GM19468 (cell line): ENCODE measurements around the gene ABHD15.

Experiments
- ATAC-seq: cut with Tn5 transposase; IDR thresholded peaks from one replicate; pipeline ENCODE4 v1.9.1; 2021; ENCODE audit warnings: mild to moderate bottlenecking, moderate library complexity, moderate number of reproducible peaks; ENCODE audit not compliant: unreplicated experiment; ENCODE audit errors: extremely low read depth

Gene ABHD15

GRCh38 chr17:29583324-29584248 is 16.7 kb upstream of the ABHD15 start:
- ATAC-seq, result no peak

DNA sequence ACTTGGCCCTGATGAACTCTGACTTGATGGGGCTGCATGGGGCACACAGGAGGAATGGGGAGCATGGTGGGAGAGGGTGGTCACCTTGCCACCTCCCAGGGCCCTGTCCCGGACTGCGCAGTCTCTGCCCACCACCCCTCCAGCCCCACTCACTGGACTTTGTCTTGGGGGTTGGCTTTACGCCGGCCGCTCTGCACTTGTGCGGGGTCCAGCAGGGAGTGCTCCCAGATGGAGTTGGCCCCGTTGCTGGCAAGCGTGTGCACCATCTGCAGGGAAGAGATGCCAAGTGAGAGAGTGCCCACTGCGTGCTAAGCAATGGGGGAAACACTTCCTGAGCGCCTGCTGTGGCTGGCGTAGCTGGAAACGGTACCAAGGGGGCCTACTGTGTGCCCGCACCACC is 15.9 kb upstream of the ABHD15 start:
- ATAC-seq, result no peak

GRCh38 chr17:29582254-29582765 is 15.5 kb upstream of the ABHD15 start:
- ATAC-seq, result no peak

- ATAC-seq, result no peak
Measured at GRCh38 chr17:29581583-29582253, 14.9 kb upstream of the ABHD15 start.

DNA sequence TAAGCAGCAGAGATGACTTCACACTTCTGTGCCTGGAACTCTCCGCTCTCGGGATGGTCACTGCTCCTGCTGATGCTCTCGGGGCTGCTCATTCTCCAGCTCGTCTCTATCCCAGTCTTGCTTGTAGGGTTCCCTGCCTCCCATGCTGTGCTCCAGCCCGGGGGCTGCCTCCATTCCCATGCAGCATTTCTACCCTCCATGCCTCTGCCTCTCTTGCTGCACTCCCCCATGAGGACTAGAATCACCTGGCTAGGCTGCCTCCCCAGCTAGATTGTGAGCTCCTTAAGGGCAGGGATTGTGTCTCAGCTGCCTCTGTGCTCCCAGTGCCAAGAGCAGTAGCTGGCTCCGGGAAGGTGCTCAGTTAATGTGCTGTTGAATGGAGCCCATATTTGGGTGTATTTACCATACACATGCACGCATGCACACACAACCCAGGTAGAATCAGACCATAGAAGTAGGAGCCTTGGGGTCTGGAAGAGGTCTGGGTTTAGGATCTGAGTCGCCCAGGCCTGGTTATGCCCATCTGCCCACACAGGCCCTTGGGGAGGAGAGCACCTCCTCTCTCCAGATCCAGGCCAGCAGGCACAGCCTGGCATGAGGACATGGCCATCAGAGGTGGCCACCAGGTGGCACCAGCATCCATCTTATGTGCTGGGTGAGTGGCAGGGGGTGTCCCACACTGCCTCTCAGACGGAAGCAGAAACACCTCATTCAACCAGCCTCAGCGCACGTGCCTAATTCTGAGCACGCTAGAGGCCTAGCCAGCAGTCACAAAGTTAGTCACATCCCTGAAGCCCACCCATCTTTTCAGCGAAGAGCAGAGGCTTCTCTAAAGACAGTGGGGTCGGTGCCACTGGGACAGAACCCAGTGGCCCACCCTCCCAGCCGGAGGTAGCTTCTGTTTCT is 13.3 kb upstream of the ABHD15 start:
- peak; percentile 56 for ATAC-seq

DNA sequence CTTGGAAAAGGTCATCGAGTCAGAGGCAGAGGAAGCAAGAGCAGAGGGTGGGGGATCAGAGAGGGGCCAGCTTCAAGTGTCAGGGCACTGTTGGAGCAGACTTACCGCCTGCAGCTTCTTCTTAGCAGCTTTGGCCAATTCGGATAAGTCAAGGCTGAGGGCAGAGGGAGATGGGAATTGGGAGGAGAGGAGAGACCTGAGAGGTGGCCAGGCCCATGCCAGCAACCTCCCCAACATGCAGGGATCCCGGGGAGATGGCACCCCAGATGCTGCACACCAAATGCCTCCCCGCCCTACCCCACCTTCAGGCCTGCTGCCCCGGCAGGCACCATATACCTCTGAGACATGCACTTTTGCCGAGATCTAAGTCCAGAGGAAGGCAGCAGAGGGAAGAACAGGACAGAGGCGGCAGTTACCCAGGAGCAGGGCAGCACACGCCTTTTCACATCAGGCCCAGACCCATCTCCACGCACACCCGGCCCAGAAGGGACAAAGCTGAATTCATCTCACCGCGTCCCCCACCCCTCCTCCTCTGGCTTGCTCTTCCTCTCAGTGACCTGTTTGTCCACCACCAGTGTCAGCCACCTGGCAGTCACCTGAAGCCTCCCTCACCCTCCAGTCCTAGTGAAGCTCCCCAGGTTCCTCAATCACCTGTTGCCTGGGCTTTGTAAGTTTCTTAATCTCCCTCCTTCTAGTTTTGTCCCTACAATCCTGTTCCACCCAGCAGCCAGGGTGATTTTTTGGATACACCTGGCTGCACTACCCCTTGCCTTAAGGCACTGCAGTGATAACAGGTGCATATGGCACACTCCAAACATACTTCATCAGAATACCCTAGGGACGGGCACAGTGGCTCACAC is 12.0 kb upstream of the ABHD15 start:
- ATAC-seq, result no peak

DNA sequence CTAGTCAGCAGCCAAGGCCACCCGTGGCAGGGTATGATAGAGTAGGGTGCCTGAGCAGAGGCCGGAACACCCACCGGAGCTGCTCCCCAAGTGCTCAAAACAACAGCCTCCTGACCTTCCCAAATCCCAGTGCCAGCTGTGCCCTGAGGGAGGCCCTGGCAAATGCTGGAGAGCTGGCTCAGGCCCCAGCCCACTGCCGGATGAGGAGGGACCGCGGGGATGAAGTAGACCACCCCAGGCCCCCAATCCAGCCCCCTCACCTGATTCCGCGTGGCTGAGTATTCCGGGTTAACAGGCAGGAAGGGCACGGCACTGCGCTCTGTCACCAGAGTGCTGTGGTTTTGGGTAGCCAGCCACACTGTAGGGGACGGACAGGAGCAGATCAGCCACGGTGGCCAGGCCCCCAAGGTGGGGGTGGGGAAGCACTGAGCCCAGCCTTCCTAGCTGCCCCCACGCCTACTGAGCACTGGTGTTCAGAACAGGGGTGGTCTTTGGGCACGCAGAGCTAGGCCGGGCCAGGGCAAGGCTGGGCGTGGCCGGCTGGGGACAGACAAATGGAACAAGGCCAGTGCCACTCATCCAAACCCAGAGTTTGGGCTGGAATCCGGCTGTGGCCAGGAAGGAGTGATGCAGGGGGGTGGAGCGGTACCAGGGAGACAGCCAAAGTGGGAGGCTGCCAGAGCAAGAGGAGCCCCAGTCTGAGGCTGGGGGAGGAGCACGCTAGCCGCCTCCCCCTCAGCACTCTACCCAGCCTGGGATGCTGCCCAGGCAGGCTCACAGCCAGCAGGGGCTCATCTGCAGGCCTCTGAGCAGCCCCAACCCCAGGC is 10.8 kb upstream of the ABHD15 start:
- no peak for ATAC-seq

DNA sequence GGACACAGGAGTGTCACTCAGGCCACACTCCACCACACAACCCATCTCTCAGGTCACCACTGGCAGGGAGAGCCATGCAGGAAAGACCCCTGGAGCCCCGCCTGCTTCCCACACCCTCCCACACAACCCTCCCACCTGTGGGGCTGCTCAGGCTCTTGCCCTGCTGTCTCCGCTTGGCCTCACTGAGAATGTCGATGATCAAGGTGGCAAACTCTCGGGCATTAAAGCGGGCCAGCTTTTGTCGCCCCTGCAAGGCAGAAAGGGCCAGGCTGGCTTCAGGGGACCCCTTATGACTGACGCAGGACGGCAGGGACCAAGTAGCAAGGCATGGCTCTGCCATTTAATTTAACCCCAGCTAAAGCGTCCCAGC is 10.1 kb upstream of the ABHD15 start:
- ATAC-seq, result no peak

DNA sequence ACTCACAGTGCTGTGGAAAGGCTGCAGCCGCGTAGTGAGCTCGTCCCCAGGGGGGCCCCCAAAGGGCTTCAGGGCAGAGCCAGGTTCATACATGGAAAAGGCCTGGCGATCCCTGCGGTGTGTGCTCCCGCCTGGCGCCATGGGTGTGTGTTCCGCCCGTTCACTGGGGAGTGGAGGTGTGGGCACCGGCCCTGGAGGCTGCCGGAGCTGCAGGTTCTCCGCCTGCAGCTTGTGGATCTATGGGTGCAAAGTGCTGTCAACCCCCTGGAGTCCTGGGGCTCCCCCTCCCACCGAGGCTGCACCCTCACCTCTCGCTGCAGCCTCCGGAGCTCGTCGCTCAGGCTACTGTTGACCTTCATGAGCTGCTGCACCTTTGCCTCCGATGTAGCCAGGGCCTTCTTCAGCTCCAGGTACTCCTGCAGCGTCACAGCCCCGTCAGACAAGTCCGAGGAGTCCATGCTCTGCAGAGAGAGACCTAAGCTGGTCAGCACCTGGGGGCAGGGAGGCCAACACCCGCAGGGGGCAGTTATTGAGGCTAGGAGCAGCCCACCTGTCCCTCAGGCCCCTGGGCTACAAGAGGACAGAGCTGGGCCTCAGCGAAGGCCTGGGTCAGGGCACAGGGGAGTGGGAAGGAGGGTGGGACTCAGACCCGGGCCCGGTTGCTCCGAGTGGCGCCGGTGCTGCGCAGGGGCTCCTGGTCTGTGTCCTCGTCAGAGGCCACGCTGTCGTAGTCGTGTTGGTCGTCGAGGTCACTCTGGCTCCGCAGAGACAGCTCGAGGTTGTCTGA is 9.6 kb upstream of the ABHD15 start:
- ATAC-seq, result no peak

GRCh38 chr17:29575511-29576213 is 8.8 kb upstream of the ABHD15 start:
- ATAC-seq, result no peak

DNA sequence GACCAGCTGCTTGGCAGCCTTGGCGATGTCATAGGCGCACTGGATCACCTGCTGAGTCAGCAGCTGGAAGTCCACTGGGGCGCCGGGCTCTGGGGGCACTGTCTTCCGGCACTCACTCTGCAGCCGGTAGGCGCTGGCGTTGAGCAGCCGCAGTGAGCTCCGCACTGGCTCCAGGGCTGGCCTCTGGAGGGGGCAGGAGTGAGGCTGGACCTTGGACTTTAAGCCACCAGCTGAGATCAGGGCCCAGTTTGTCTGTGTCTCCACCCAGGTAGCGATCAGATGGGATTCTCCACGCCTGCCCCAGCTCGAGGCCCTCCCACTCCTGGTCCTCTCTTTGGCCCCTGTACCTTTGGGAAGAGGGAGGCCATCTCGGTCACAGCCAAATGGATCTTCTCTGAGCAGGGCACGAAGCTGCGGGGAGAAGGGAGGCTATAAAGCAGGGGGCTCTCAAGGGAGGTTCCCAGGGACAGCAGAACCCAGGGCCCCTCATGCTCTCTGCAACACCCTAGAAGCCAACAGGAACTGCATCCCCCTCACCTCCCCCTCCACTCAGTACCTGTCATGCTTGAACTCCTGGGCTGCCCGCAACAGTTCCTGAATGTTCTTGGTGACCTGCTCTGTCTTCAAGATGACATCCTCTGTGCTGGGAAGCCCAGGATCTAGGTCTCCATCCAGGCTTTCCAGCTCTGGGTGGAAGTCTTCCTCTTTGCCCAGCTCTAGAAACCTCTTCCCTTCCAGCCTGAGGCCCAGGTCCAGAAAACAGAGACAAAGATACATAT is 8.1 kb upstream of the ABHD15 start:
- ATAC-seq, result no peak

- no peak for ATAC-seq
Measured at GRCh38 chr17:29573871-29574731, 7.3 kb upstream of the ABHD15 start.

DNA sequence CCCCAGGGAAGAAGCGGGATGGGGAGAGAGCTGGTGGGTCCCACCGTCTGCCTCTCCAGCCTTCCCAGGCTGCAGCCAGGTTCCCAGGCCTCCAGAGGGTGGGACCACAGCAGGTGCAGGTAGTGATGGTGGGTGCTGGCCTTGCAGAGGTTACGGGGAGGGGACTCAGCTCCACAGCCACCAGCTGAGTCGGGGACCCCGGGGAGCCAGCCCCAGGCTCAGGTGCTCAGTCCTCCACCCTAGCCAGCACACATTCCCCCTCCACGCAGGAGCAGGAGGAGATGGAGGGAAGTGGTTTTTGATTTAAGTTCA is 6.7 kb upstream of the ABHD15 start:
- no peak for ATAC-seq

DNA sequence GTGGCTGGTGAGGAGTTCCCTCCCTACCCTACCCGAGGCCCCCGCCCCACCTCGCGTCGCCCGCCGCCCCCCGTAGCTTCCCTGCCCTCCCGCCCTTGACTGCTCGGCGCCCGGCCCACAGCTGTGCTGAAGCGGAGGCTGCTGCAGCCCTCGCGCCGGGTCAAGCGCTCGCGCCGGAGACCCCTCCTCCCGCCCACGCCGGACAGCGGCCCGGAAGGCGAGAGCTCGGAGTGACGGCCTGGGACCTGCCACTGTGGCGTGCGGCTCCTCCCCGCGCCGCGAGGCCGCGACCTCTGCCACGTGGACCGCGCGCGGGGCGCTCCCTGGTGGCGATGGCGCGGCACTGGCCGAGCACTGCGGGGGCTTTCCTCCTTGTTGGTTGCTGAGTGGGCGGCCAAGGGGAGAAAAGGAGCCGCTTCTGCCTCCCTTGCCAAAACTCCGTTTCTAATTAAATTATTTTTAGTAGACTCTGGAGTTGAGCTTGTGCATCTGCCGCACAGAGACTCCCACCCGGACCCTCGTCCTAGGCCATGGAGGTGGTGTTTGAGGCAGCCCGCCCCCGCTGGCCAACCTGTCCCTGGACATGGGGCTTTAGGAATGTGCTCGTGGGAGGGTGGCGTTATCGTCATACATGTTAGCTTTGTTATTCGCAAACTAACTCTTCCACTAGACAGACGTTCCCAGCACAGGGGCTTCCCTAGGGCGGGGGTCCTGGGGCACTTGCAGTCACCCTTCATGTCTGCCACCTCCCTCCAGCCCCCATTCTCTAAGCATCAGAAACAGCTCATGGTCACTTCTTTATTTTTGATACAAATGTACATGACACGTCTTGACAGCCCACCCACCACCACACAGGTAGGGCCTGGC is 6.1 kb upstream of the ABHD15 start:
- ATAC-seq, result no peak
